Endothelial cell of umbilical vein (primary cell): ENCODE results near the gene INO80B.

Experiments
- CTCF ChIP-seq, 2 donors: IDR thresholded peaks; 1 replicate in 1 of 2; 2 replicates in 1 of 2; pipeline ENCODE4 v1.5.1; 2011; ENCODE audit warnings: low read length in 2 of 2, mild to moderate bottlenecking in 2 of 2, moderate library complexity in 2 of 2, control low read depth in 1 of 2, inconsistent platforms in 1 of 2, low read depth in 1 of 2; ENCODE audit not compliant: insufficient read depth in 1 of 2; ENCODE audit errors: extremely low read depth in 1 of 2
- EZH2 ChIP-seq: IDR thresholded peaks from 2 replicates; pipeline ENCODE4 v1.6.1; 2012; ENCODE audit warnings: borderline replicate concordance, low read depth, mild to moderate bottlenecking, moderate library complexity, low read length, inconsistent platforms; ENCODE audit not compliant: severe bottlenecking
- FOS ChIP-seq: IDR thresholded peaks from 2 replicates; pipeline ENCODE4 v1.6.1; 2011; ENCODE audit warnings: mild to moderate bottlenecking, low read length, moderate library complexity, borderline replicate concordance; ENCODE audit not compliant: insufficient read depth
- GATA2 ChIP-seq: IDR thresholded peaks from 2 replicates; pipeline ENCODE4 v1.7.0; 2011; ENCODE audit warnings: low read depth, mild to moderate bottlenecking, moderate library complexity, mixed read lengths, low read length; ENCODE audit not compliant: insufficient read length, insufficient read depth
- MAX ChIP-seq: IDR thresholded peaks from 2 replicates; pipeline ENCODE4 v1.6.1; 2011; ENCODE audit not compliant: insufficient read depth, insufficient read length
- POLR2A ChIP-seq: IDR thresholded peaks from 2 replicates; pipeline ENCODE4 v1.6.1; 2012; ENCODE audit warnings: low read depth, mild to moderate bottlenecking, control low read depth, low read length
- POLR2AphosphoS5 ChIP-seq: IDR thresholded peaks from 2 replicates; pipeline ENCODE4 v1.6.1; 2012; ENCODE audit warnings: low read depth, mild to moderate bottlenecking, control low read depth, low read length, moderate library complexity; ENCODE audit not compliant: insufficient read depth

GRCh38 chr2:74481961-74482800 lies 27.3 kb downstream of the INO80B start:
- TF ChIP-seq FOS (no peak), CTCF (IDR thresholded peaks at IDR 0.05; ENCODE audit: extremely low read depth in 1 of 2, insufficient read depth in 1 of 2, low read depth in 1 of 2, low read length in 2 of 2) (no peak), POLR2A (no peak), POLR2AphosphoS5 (no peak), EZH2 (no peak), GATA2 (no peak), MAX (no peak)
